ENCODE measurements around the gene BRD7. TPM values are rescaled to one million over a fixed set of nuclear protein-coding genes. Genes with fewer than 3 reads are reported as not detected.

The BRD7 gene
- total RNA-seq, 2 donors from 2014 or later, result 21.8 to 32.6 TPM

- peak overlapping the region; percentile 20 to 43 (median 28) for H3K27ac ChIP-seq
- ATAC-seq, result peak; percentile 87
- no peaks in the 10 kb centered on the region for H3K9me3 ChIP-seq
- WGBS, 2 donors, result 54 to 60% methylated on average over 8 of the region's 8 CpGs
- DNase-seq, result peak; percentile 78 to 84 (median 81)
- no peaks in the 10 kb centered on the region for H3K36me3 ChIP-seq (replicated peaks in 1 of 2; ENCODE audit: insufficient read depth in 1 of 2, low read depth in 2 of 2)
- intact Hi-C loops (cut with DNase I), result no loop called here
- TF ChIP-seq POLR2A (IDR thresholded peaks at IDR 0.05), result no peak
- no peak for TF ChIP-seq CTCF (IDR thresholded peaks at IDR 0.05)
- H3K27me3 ChIP-seq, result no peaks in the 10 kb centered on the region
- H3K4me3 ChIP-seq, result no peak overlapping the region
- peaks cover 11% of the 10 kb centered on the region for H3K4me1 ChIP-seq
Observed at GRCh38 chr16:50400312-50400966, 31.7 kb upstream of the BRD7 start.

DNA sequence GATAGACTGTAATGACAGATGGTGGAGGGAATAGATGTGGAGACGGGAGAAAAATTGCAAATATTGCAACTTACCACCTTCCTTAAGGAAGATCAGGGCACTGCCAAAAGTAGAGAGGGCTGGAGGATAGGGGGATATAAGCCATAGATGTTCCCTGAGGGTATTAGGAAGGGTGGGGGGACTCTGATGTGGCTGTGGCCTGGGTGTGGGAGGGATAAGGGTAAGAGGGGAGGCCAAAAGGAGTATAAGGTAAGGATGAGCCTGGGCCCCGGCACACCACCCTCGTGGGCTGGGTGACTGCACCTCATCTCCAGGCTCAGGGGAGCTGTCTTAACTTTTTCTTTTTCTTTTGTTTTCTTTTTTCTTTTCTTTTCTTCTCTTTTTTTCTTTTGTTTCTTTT is 30.6 kb upstream of the BRD7 start:
- intact Hi-C loops (cut with DNase I), result no loop called here
- ATAC-seq (no peak), DNase-seq (no peak)
- Histone ChIP-seq H3K36me3 (replicated peaks in 1 of 2; ENCODE audit: insufficient read depth in 1 of 2, low read depth in 2 of 2) (no peaks in the 10 kb centered on the region), H3K4me1 (peaks cover 11% of the 10 kb centered on the region), H3K27me3 (no peaks in the 10 kb centered on the region), H3K27ac (peak overlapping the region in 1 of 4 donors; percentile 20), H3K4me3 (no peak overlapping the region), H3K9me3 (no peaks in the 10 kb centered on the region)
- TF ChIP-seq CTCF (IDR thresholded peaks at IDR 0.05) (no peak), POLR2A (IDR thresholded peaks at IDR 0.05) (no peak)
- 81 to 88% methylated on average over 3 of the region's 3 CpGs for WGBS, 2 donors

DNA sequence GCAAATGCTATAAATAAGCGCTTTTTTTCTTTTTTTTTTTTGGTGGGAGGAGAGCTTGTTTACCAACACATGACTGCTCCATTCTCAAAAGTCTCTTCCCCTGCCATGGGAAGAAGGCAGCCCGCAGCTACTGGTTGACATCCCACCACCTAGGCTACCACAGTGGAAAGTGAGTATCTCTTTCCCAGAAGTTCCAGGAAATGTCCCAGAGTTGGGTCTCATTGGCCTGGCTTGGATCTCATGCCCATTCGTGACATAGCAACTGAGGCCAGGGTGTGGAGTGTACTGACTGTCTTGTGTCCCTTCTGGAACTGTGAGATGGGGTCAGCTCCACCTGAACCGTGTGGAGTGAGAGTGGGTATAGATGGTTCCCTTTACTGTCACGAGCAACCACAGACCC is 29.5 kb upstream of the BRD7 start:
- WGBS, 2 donors, result 89 to 94% methylated on average over 5 of the region's 5 CpGs

DNA sequence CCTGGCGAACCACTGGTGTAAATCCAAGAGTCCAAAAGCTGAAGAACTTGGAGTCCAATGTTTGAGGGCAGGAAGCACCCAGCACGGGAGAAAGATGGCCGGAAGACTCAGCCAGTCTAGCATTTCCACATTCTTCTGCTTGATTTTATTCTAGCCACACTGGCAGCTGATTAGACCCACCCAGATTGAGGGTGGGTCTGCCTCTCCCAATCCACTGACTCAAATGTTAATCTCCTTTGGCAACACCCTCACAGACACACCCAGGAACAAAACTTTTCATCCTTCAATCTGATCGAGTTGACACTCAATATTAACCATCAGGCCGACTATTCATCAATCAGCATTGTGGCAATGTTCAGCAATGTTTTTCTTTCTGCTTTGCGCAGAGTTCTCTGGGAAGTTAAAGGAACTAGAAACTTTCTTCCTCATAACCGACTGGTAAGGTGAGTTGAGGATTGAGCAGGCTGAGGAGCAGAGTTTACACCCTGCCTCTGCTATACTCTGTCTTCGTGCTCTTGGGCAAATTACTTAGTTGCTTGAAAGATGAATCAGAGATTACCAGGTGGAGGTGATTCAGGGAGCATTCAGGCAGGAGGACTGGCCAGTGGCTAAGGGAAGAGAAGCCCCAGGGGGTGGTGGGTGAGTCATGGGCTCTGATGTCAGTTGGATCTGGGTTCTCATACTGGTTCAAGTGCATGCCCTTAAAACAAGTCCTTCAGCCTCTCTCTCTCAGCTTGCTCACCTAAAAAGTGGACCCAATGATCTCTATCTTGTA is 28.2 kb upstream of the BRD7 start:
- Histone ChIP-seq H3K27ac (no peak overlapping the region), H3K9me3 (no peaks in the 10 kb centered on the region), H3K36me3 (replicated peaks in 1 of 2; ENCODE audit: insufficient read depth in 1 of 2, low read depth in 2 of 2) (no peaks in the 10 kb centered on the region), H3K4me3 (no peak overlapping the region), H3K27me3 (no peaks in the 10 kb centered on the region), H3K4me1 (peaks cover 11% of the 10 kb centered on the region)
- ATAC-seq (no peak), DNase-seq (no peak)
- WGBS, 2 donors, result 80 to 82% methylated on average over 8 of the region's 8 CpGs
- TF ChIP-seq POLR2A (IDR thresholded peaks at IDR 0.05), result no peak
- no peak for TF ChIP-seq CTCF (IDR thresholded peaks at IDR 0.05)
- intact Hi-C loops (cut with DNase I), result no loop called here

More for the DNA sequence above, 29.5 kb upstream of the BRD7 start:
- intact Hi-C loops (cut with DNase I), result no loop called here
- H3K4me3 ChIP-seq, result no peak overlapping the region
- H3K27ac ChIP-seq, result no peak overlapping the region
- H3K27me3 ChIP-seq, result no peaks in the 10 kb centered on the region
- H3K9me3 ChIP-seq, result no peaks in the 10 kb centered on the region
- no peaks in the 10 kb centered on the region for H3K36me3 ChIP-seq (replicated peaks in 1 of 2; ENCODE audit: insufficient read depth in 1 of 2, low read depth in 2 of 2)
- no peak for ATAC-seq
- H3K4me1 ChIP-seq, result peaks cover 11% of the 10 kb centered on the region
- DNase-seq, result no peak
- TF ChIP-seq CTCF (IDR thresholded peaks at IDR 0.05) (no peak), POLR2A (IDR thresholded peaks at IDR 0.05) (no peak)
